ENCODE data around the gene GINS3.

The GINS3 gene

GRCh38 chr16:58454856-58455255 lies 62.6 kb downstream of the GINS3 start:
- in situ Hi-C loops (cut with MboI; ENCODE audit: low sequenced_read_pairs): no loop called here

Data from HL-60/S4 (cell line).